HCT116 (cell line): ENCODE results near the gene LRRC42.

ENCODE experiments used
- EZH2 ChIP-seq: fragments of 200-600 bp; sonication (generic); IDR thresholded peaks from 2 replicates; pipeline ENCODE4 v1.6.1; 2017; ENCODE audit warnings: antibody characterized with exemption, mixed run types
- POLR2A ChIP-seq: IDR thresholded peaks from 2 replicates; pipeline ENCODE4 v1.7.0; 2011; ENCODE audit warnings: borderline replicate concordance; ENCODE audit not compliant: insufficient read depth, insufficient read length; ENCODE audit errors: extremely low read depth
- TF ChIP-seq, protein P1 (sequence below): IDR thresholded peaks from 2 replicates; pipeline ENCODE4 v1.6.1; 2012; ENCODE audit warnings: low read depth

DNA sequence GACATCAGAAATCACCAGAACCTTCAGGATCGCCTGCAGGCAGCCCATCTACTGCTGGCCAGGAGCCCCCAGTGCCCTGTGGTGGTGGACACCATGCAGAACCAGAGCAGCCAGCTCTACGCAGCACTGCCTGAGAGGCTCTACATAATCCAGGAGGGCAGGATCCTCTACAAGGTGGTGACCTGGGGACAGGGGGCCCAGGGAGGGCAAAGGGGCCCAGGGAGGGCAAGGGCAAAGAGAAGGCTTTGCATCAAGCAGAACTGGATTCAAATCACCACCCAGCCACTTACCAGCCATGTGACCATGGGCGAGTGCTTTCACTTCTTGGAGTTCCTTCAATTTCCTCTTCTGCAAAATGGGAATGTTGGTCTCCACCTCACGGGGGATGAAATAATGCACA is 40.0 kb upstream of the LRRC42 start:
- no peak for TF ChIP-seq EZH2
- TF ChIP-seq, protein P1, sequence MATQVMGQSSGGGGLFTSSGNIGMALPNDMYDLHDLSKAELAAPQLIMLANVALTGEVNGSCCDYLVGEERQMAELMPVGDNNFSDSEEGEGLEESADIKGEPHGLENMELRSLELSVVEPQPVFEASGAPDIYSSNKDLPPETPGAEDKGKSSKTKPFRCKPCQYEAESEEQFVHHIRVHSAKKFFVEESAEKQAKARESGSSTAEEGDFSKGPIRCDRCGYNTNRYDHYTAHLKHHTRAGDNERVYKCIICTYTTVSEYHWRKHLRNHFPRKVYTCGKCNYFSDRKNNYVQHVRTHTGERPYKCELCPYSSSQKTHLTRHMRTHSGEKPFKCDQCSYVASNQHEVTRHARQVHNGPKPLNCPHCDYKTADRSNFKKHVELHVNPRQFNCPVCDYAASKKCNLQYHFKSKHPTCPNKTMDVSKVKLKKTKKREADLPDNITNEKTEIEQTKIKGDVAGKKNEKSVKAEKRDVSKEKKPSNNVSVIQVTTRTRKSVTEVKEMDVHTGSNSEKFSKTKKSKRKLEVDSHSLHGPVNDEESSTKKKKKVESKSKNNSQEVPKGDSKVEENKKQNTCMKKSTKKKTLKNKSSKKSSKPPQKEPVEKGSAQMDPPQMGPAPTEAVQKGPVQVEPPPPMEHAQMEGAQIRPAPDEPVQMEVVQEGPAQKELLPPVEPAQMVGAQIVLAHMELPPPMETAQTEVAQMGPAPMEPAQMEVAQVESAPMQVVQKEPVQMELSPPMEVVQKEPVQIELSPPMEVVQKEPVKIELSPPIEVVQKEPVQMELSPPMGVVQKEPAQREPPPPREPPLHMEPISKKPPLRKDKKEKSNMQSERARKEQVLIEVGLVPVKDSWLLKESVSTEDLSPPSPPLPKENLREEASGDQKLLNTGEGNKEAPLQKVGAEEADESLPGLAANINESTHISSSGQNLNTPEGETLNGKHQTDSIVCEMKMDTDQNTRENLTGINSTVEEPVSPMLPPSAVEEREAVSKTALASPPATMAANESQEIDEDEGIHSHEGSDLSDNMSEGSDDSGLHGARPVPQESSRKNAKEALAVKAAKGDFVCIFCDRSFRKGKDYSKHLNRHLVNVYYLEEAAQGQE = no peak
- no peak for TF ChIP-seq POLR2A
